K562 (cell line): ENCODE results near the gene KLF1. TPM values are rescaled to one million over a fixed set of nuclear protein-coding genes. Genes with fewer than 3 reads are reported as not detected.
A peak's percentile ranks its signal among the peaks of the same experiment; 100 is the strongest.

Source experiments
- ARHGAP35 ChIP-seq: fragments of 450-650 bp; IDR thresholded peaks from 2 replicates; pipeline ENCODE4 v1.6.1; 2018; ENCODE audit not compliant: partially characterized antibody
- ARID3A ChIP-seq: IDR thresholded peaks from 2 replicates; pipeline ENCODE4 v1.6.1; 2012; ENCODE audit warnings: low read depth, low read length, improper control_type of control experiment, borderline replicate concordance
- ATF1 ChIP-seq, 2 experiments: fragments of 450-650 bp in 1 of 2; IDR thresholded peaks; 2 replicates each; pipeline ENCODE4 v1.6.1; 2016; ENCODE audit warnings: missing compliant biosample characterization in 1 of 2, missing genetic modification characterization in 1 of 2
- CREBBP ChIP-seq: IDR thresholded peaks from one replicate; pipeline ENCODE4 v1.6.1; 2012; ENCODE audit warnings: low read depth, mild to moderate bottlenecking, control low read depth, inconsistent platforms, low read length
- DDX20 ChIP-seq: fragments of 450-650 bp; IDR thresholded peaks from 2 replicates; pipeline ENCODE4 v1.6.1; 2016; ENCODE audit warnings: missing genetic modification characterization, low read depth, mild to moderate bottlenecking, missing compliant biosample characterization, moderate library complexity
- FIP1L1 ChIP-seq: fragments of 200-400 bp; formaldehyde crosslinking; IDR thresholded peaks from 2 replicates; pipeline ENCODE4 v1.6.1; 2018; ENCODE audit warnings: mild to moderate bottlenecking, low read depth, low read length; ENCODE audit not compliant: poor library complexity, severe bottlenecking
- FOXA3 ChIP-seq, 2 experiments: fragments of 450-650 bp in 1 of 2; sonication (generic) in 1 of 2; formaldehyde crosslinking; IDR thresholded peaks in 1 of 2; conservative IDR thresholded peaks in 1 of 2; 2 replicates each; pipeline versions ENCODE4 v1.4.0 to v1.8.0; 2020 to 2022; ENCODE audit warnings: mild to moderate bottlenecking in 2 of 2, missing genetic modification reagents in 1 of 2
- MLLT1 ChIP-seq, 2 experiments: fragments of 450-650 bp; IDR thresholded peaks; 2 replicates each; pipeline ENCODE4 v1.6.1; 2016
- MXD1 ChIP-seq: fragments of 250-450 bp; sonication (Bioruptor Pico); IDR thresholded peaks from 2 replicates; pipeline ENCODE4 v1.8.0; 2021; ENCODE audit warnings: borderline replicate concordance, mild to moderate bottlenecking, moderate library complexity; ENCODE audit not compliant: poor library complexity, severe bottlenecking
- NELFE ChIP-seq: IDR thresholded peaks from 2 replicates; pipeline ENCODE4 v1.6.1; 2011; ENCODE audit warnings: mild to moderate bottlenecking; ENCODE audit not compliant: insufficient read depth, insufficient read length
- NFYB ChIP-seq: IDR thresholded peaks from 2 replicates; pipeline ENCODE4 v1.6.1; 2011; ENCODE audit warnings: mild to moderate bottlenecking, moderate library complexity; ENCODE audit not compliant: insufficient read length; ENCODE audit errors: extremely low read depth
- POLR3G ChIP-seq: IDR thresholded peaks from 2 replicates; pipeline ENCODE4 v1.6.1; 2011; ENCODE audit not compliant: insufficient read length, insufficient replicate concordance; ENCODE audit errors: extremely low read depth
- PTRF ChIP-seq: fragments of 450-650 bp; IDR thresholded peaks from 2 replicates; pipeline ENCODE4 v1.6.1; 2016; ENCODE audit warnings: mild to moderate bottlenecking, missing genetic modification characterization, missing compliant biosample characterization
- SMARCC2 ChIP-seq: fragments of 450-650 bp; IDR thresholded peaks from 2 replicates; pipeline ENCODE4 v1.6.1; 2017; ENCODE audit warnings: antibody characterized with exemption, moderate library complexity, mild to moderate bottlenecking, low read depth
- SRSF1 ChIP-seq: fragments of 200-400 bp; formaldehyde crosslinking; IDR thresholded peaks from 2 replicates; pipeline ENCODE4 v1.6.1; 2017; ENCODE audit warnings: mild to moderate bottlenecking, low read depth, low read length, moderate library complexity
- STAG1 ChIP-seq: sonication (generic); formaldehyde crosslinking; IDR thresholded peaks from 2 replicates; pipeline ENCODE4 v1.5.0; 2020; ENCODE audit warnings: missing genetic modification reagents, borderline replicate concordance
- TBP ChIP-seq: optimal IDR thresholded peaks from 2 replicates; pipeline ENCODE3; 2011; ENCODE audit warnings: low read depth, low read length, improper control_type of control experiment
- TCF3 ChIP-seq: sonication (generic); formaldehyde crosslinking; IDR thresholded peaks from 2 replicates; pipeline ENCODE4 v1.4.0; 2020; ENCODE audit warnings: mild to moderate bottlenecking, missing genetic modification reagents
- ZBTB2 ChIP-seq: fragments of 450-650 bp; IDR thresholded peaks from 2 replicates; pipeline ENCODE4 v1.6.1; 2016; ENCODE audit warnings: antibody characterized with exemption
- ZNF232 ChIP-seq: sonication (generic); formaldehyde crosslinking; IDR thresholded peaks from 2 replicates; pipeline ENCODE4 v1.8.0; 2022; ENCODE audit warnings: mild to moderate bottlenecking, missing genetic modification reagents
- ZNF354B ChIP-seq: fragments of 250-450 bp; sonication (Bioruptor Pico); IDR thresholded peaks from 2 replicates; pipeline ENCODE4 v1.4.0; 2020
- ZNF507 ChIP-seq: conservative IDR thresholded peaks from 2 replicates; pipeline ENCODE4 v1.6.1; 2017; ENCODE audit warnings: missing genetic modification characterization, missing compliant biosample characterization
- ZNF76 ChIP-seq: fragments of 250-450 bp; sonication (Bioruptor Pico); IDR thresholded peaks from 2 replicates; pipeline ENCODE4 v1.4.0; 2020; ENCODE audit warnings: mild to moderate bottlenecking, moderate library complexity, borderline replicate concordance
- polyA plus RNA-seq, 8 experiments: library from polyadenylated mRNA; depleted of rRNA in 4 of 8; stranded (reverse) in 5 of 8; unstranded in 3 of 8; fragments of >200 nt; fragmentation: Nextera tagmentation in 2 of 8; fragmentation: Illumina TruSeq in 1 of 8; extraction: Ambion mirVana in 2 of 8; extraction: Trizol in 1 of 8; gene quantifications; 2 replicates each; pipeline versions ENCODE4 v1.2.1 to v1.2.3, GENCODE V29; 2011 to 2014; ENCODE audit warnings: inconsistent platforms in 1 of 8, missing spikeins in 1 of 8
- total RNA-seq, 7 experiments: library from RNA; depleted of rRNA in 6 of 7; stranded (reverse); fragments of >200 nt in 6 of 7; fragmentation: Illumina TruSeq in 2 of 7; extraction: Trizol in 2 of 7; gene quantifications; 2 replicates each; pipeline versions ENCODE4 v1.2.1 to v1.2.3, GENCODE V29; 2011 to 2021; ENCODE audit warnings: low replicate concordance in 1 of 7

KLF1 gene
- total and polyA plus RNA-seq, 9 of the 15 experiments (the other 6 are each of a cell fraction or from before 2014, with no cell fraction given) = 8.4 to 163 (median 47.3) TPM

- TF ChIP-seq TCF3 (peak; percentile 94), TBP (peak; percentile 82), SMARCC2 (peak; percentile 48; the same call in 1 of the 2 replicates), ARHGAP35 (no peak), PTRF (tag) (no peak), FIP1L1 (no peak), MLLT1 (IDR thresholded peaks at IDR 0.05) (peak in 1 of 2 experiments; percentile 63; a peak in 2 of 4 replicates), ARID3A (0 out of 2 replicates have a peak, but pooled peaks have one; percentile 4), NELFE (no peak), NFYB (peak; percentile 11), ZNF507 (tag) (no peak), ZBTB2 (peak; percentile 33; the same call in 1 of the 2 replicates), DDX20 (tag) (no peak), MXD1 (no peak), CREBBP (no peak), ZNF76 (CRISPR knock-in tag) (0 out of 2 replicates have a peak, but pooled peaks have one; percentile 10), ZNF354B (no peak), SRSF1 (no peak), ATF1 (CRISPR knock-in tag; IDR thresholded peaks at IDR 0.05) (no peak), ATF1 (tag; IDR thresholded peaks at IDR 0.05) (peak; percentile 50), ZNF232 (CRISPR knock-in tag) (no peak), FOXA3 (CRISPR knock-in tag; conservative IDR thresholded peaks at IDR 0.05 in 1 of 2, IDR thresholded peaks at IDR 0.05 in 1 of 2) (0 out of 4 replicates have a peak, but pooled peaks of 1 of the 2 experiments have one; percentile 11), POLR3G (no peak), STAG1 (no peak)
Observed at GRCh38 chr19:12886969-12887747, at the start of gene KLF1 (continued).
